ENCODE measurements around the gene PRKAG2.

PRKAG2 gene

DNA sequence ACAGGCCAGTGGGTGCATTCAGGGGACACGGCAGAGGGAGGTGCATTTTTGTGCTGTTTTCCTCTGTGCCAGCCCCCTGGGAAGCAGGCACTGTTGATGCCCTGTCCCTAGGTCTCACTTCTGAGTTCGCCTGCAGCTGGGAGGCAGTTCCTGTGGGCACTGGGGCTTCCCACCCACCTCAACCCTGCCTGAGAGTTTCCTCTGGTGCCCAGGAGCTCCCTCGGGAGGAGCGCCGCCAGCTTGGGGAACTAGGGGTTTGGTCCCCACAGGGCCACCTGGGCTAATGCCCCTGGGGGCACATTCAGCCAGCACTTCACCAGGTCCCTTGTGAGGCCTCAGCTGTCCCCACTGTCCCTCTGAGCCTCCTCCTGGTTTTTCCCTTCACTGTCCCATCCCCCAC, 179.0 kb downstream of the PRKAG2 start:
- TF ChIP-seq PAX5 (IDR thresholded peaks at IDR 0.05; ENCODE audit: insufficient read depth, low read length, severe bottlenecking) (no peak), TAF1 (IDR thresholded peaks at IDR 0.05; ENCODE audit: low read depth, low read length) (no peak), POLR2AphosphoS5 (IDR thresholded peaks at IDR 0.05; ENCODE audit: low read depth, low read length) (no peak), POLR2A (IDR thresholded peaks at IDR 0.05; ENCODE audit: low read depth, low read length) (no peak), POU2F2 (IDR thresholded peaks at IDR 0.05; ENCODE audit: low read depth, low read length) (no peak), SPI1 (IDR thresholded peaks at IDR 0.05; ENCODE audit: low read depth, low read length) (no peak)
- DNase-seq (ENCODE audit: insufficient read length, low spot score) = no peak
- no peak for FAIRE-seq

- FAIRE-seq = no peak
- no peak for DNase-seq (ENCODE audit: insufficient read length, low spot score)
These were observed 179.4 kb downstream of the PRKAG2 start for GRCh38 chr7:151697515-151697895.

DNA sequence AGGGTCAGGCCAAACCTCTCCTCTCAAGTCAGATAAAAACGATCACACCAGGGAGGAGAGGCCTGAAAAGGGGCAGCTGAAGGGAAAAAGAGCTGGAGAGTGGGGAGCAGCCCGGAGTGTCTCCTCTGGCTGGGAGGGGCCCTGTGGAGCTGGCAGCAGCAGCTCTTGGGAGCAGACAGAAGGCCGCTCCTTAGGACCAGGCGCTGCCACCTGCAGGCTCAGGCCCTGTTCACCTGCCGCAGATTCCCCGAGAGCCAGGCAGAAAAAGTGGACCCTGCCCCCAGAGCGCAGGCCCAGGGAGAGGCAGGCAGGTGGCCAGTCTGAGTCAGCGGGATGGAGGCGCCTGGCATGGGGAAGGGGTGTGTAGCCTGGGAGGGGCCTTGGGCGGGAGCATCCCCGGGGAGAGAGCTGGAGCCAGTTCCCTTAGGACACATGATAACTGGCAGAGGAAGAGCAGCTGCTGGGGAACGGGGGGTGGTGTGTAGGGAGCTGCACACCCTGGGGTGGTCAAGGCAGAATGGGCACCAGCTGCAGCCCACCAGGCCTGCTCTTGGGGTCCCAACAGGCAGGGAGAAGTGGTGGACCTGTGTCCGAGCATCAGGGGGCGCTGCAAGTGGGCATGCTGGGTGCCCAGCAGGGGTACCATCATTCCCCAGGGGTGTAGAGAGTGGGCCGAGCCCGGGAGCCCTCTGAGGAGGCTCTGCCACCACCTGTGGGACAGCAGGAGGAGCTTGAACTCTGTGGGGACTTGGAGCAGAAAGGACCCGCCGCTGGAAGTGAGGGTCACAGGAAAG, 180.0 kb downstream of the PRKAG2 start:
- DNase-seq (ENCODE audit: insufficient read length, low spot score) (no peak), FAIRE-seq (no peak)
- TF ChIP-seq POLR2AphosphoS5 (IDR thresholded peaks at IDR 0.05; ENCODE audit: low read depth, low read length) = no peak
- TF ChIP-seq TAF1 (IDR thresholded peaks at IDR 0.05; ENCODE audit: low read depth, low read length) = no peak
- TF ChIP-seq SPI1 (IDR thresholded peaks at IDR 0.05; ENCODE audit: low read depth, low read length) = no peak
- no peak for TF ChIP-seq POU2F2 (IDR thresholded peaks at IDR 0.05; ENCODE audit: low read depth, low read length)
- TF ChIP-seq PAX5 (IDR thresholded peaks at IDR 0.05; ENCODE audit: insufficient read depth, low read length, severe bottlenecking) = no peak
- TF ChIP-seq POLR2A (IDR thresholded peaks at IDR 0.05; ENCODE audit: low read depth, low read length) = no peak

More at GRCh38 chr7:151697515-151697895, 179.4 kb downstream of the PRKAG2 start:
- no peak for TF ChIP-seq POLR2A (IDR thresholded peaks at IDR 0.05; ENCODE audit: low read depth, low read length)
- TF ChIP-seq POLR2AphosphoS5 (IDR thresholded peaks at IDR 0.05; ENCODE audit: low read depth, low read length) = no peak
- TF ChIP-seq POU2F2 (IDR thresholded peaks at IDR 0.05; ENCODE audit: low read depth, low read length) = no peak
- no peak for TF ChIP-seq SPI1 (IDR thresholded peaks at IDR 0.05; ENCODE audit: low read depth, low read length)
- TF ChIP-seq PAX5 (IDR thresholded peaks at IDR 0.05; ENCODE audit: insufficient read depth, low read length, severe bottlenecking) = no peak
- TF ChIP-seq TAF1 (IDR thresholded peaks at IDR 0.05; ENCODE audit: low read depth, low read length) = no peak

- FAIRE-seq = no peak
- DNase-seq (ENCODE audit: insufficient read length, low spot score) = no peak
These were observed 180.9 kb downstream of the PRKAG2 start for GRCh38 chr7:151695951-151696541.

DNA sequence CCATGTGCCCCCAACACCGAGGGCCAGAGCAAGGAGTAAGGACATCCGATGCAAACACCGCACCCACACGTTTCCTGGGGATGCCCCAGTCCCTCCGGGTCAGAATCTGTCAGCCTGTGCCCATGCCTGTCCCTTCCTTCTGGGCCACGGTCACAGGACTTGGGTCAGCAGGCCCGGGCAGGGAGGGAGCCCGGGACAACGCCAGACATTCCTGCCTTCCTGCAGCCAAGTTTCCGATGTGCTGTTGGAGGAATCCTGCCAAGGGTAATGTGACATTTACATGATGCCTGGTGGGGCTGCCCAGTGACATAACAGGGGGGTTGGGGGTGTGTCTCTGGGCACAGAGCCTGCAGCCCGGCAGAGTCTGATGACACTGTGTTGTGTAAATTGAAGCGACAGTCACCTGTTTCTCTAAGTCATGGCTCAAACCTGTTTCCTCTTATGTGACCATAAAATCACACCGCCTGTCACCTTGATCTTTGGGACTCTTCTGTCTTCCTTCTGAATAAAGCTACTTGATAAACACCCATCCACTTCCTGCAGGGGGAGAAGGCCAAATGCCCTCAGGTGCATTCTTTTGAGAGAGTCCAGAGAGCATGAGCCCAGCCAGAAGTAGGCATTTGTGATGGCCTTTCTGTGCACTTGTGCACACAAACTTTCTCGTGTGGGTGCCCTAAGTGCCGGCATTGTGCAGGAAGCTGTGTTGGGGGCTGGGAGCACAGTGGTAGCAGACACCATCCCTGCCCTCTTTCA, 181.9 kb downstream of the PRKAG2 start:
- TF ChIP-seq POU2F2 (IDR thresholded peaks at IDR 0.05; ENCODE audit: low read depth, low read length) = no peak
- DNase-seq (ENCODE audit: insufficient read length, low spot score) (no peak), FAIRE-seq (no peak)

More at GRCh38 chr7:151695951-151696541, 180.9 kb downstream of the PRKAG2 start:
- TF ChIP-seq SPI1 (IDR thresholded peaks at IDR 0.05; ENCODE audit: low read depth, low read length) (no peak), PAX5 (IDR thresholded peaks at IDR 0.05; ENCODE audit: insufficient read depth, low read length, severe bottlenecking) (no peak), TAF1 (IDR thresholded peaks at IDR 0.05; ENCODE audit: low read depth, low read length) (no peak), POLR2A (IDR thresholded peaks at IDR 0.05; ENCODE audit: low read depth, low read length) (no peak), POU2F2 (IDR thresholded peaks at IDR 0.05; ENCODE audit: low read depth, low read length) (no peak), POLR2AphosphoS5 (IDR thresholded peaks at IDR 0.05; ENCODE audit: low read depth, low read length) (no peak)

DNA sequence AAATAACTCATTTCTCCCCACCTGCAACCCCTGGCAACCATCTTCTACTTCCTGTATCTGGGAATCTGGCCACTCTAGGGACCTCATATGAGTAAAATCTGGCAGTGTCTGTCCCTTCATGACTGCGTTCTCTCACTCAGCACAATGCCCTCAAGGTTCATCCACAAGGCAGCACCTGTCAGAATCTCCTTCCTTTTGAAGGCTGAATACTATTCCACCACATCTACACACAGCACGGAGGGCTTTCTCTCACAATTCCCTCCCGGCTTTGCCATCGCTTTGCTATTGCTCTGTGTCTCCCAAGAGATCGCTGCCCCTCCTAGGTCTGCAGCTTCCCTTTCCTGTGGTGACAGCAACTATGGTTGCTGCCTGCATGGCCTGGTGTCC, 182.5 kb downstream of the PRKAG2 start:
- TF ChIP-seq POU2F2 (IDR thresholded peaks at IDR 0.05; ENCODE audit: low read depth, low read length) (no peak), PAX5 (IDR thresholded peaks at IDR 0.05; ENCODE audit: insufficient read depth, low read length, severe bottlenecking) (no peak), POLR2AphosphoS5 (IDR thresholded peaks at IDR 0.05; ENCODE audit: low read depth, low read length) (no peak), SPI1 (IDR thresholded peaks at IDR 0.05; ENCODE audit: low read depth, low read length) (no peak), POLR2A (IDR thresholded peaks at IDR 0.05; ENCODE audit: low read depth, low read length) (no peak), TAF1 (IDR thresholded peaks at IDR 0.05; ENCODE audit: low read depth, low read length) (no peak)
- DNase-seq (ENCODE audit: insufficient read length, low spot score) (no peak), FAIRE-seq (no peak)

DNA sequence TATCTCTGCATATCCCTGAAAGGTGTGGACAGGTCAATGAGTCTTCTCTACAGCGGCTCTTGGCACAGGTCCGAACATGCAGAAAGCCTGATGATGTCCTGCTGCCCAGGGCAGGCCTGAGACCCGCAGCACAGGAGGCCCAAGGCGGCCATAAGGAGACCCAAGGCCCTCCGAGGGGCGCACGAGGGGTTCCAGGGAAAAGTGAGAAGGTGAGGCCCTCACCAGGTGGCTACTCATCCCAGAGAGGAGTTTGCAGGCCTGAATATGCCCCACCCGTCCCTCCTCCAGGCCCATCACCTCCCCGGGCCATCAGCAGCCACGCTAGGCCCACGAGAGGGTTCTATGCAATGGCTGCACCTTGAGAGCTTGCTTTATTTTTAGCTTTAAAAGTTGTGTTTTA, 183.8 kb downstream of the PRKAG2 start:
- no peak for FAIRE-seq

GRCh38 chr7:151692721-151693120, 184.2 kb downstream of the PRKAG2 start:
- FAIRE-seq (no peak), DNase-seq (ENCODE audit: insufficient read length, low spot score) (no peak)

More for the DNA sequence above, 183.8 kb downstream of the PRKAG2 start:
- DNase-seq (ENCODE audit: insufficient read length, low spot score) = no peak
- TF ChIP-seq POU2F2 (IDR thresholded peaks at IDR 0.05; ENCODE audit: low read depth, low read length) = no peak
- no peak for TF ChIP-seq PAX5 (IDR thresholded peaks at IDR 0.05; ENCODE audit: insufficient read depth, low read length, severe bottlenecking)
- TF ChIP-seq TAF1 (IDR thresholded peaks at IDR 0.05; ENCODE audit: low read depth, low read length) = no peak
- no peak for TF ChIP-seq POLR2AphosphoS5 (IDR thresholded peaks at IDR 0.05; ENCODE audit: low read depth, low read length)
- TF ChIP-seq SPI1 (IDR thresholded peaks at IDR 0.05; ENCODE audit: low read depth, low read length) = no peak

DNA sequence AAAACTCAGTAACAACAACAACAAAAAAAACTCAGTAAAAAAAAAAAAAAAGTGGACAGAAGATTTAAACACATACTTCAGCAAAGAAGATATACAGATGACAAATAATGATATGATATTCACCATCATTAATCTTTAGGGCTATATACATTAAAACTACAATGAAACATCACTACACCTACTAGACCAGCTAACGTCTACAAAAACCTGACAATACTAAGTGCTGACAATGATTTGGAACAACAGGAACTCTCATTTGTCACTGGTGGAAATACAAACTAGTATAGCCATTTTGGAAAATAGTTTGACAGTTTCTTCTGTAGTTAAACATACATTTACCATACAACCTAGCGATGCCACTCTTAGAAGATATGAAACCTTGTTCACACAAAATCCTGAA, 185.5 kb downstream of the PRKAG2 start:
- no peak for TF ChIP-seq POLR2AphosphoS5 (IDR thresholded peaks at IDR 0.05; ENCODE audit: low read depth, low read length)
- no peak for TF ChIP-seq SPI1 (IDR thresholded peaks at IDR 0.05; ENCODE audit: low read depth, low read length)
- TF ChIP-seq POLR2A (IDR thresholded peaks at IDR 0.05; ENCODE audit: low read depth, low read length) = no peak
- no peak for TF ChIP-seq PAX5 (IDR thresholded peaks at IDR 0.05; ENCODE audit: insufficient read depth, low read length, severe bottlenecking)
- no peak for TF ChIP-seq TAF1 (IDR thresholded peaks at IDR 0.05; ENCODE audit: low read depth, low read length)
- no peak for TF ChIP-seq POU2F2 (IDR thresholded peaks at IDR 0.05; ENCODE audit: low read depth, low read length)
- DNase-seq (ENCODE audit: insufficient read length, low spot score) = no peak
- FAIRE-seq = no peak

More at GRCh38 chr7:151692721-151693120, 184.2 kb downstream of the PRKAG2 start:
- TF ChIP-seq SPI1 (IDR thresholded peaks at IDR 0.05; ENCODE audit: low read depth, low read length) = no peak
- TF ChIP-seq POLR2AphosphoS5 (IDR thresholded peaks at IDR 0.05; ENCODE audit: low read depth, low read length) = no peak
- no peak for TF ChIP-seq POLR2A (IDR thresholded peaks at IDR 0.05; ENCODE audit: low read depth, low read length)
- TF ChIP-seq PAX5 (IDR thresholded peaks at IDR 0.05; ENCODE audit: insufficient read depth, low read length, severe bottlenecking) = no peak
- TF ChIP-seq POU2F2 (IDR thresholded peaks at IDR 0.05; ENCODE audit: low read depth, low read length) = no peak
- no peak for TF ChIP-seq TAF1 (IDR thresholded peaks at IDR 0.05; ENCODE audit: low read depth, low read length)

All from GM12891 (cell line).